Common myeloid progenitor, CD34-positive (primary cell): Measurements from ENCODE around the gene ST3GAL2.
"Not testable (repeated sequence)": the region's sequence is repeated elsewhere in the genome, so short reads cannot be mapped to it uniquely, and the experiment has no call there.

ENCODE experiments used
- CTCF ChIA-PET: fragments of 350-600 bp; sonication (Branson Sonifier 250); formaldehyde crosslinking; loops from one replicate; lab custom pipeline; 2021; ENCODE audit warnings: antibody characterized with exemption; lab: Charles Lee
- POLR2A ChIA-PET: fragments of 350-600 bp; sonication (Branson Sonifier 250); formaldehyde crosslinking; loops from one replicate; lab custom pipeline; 2021; ENCODE audit warnings: antibody characterized with exemption; lab: Charles Lee
- DNase-seq, 3 donors: peaks; one replicate each; pipeline versions ENCODE4 v3.0.0 to v3.0.0-alpha.2; 2013
- H3K27ac ChIP-seq, 2 experiments: 1 replicate in 1 of 2; 2 replicates in 1 of 2; pipeline ENCODE4 v1.7.0; 2013; ENCODE audit warnings: inconsistent platforms in 2 of 2, low read length in 2 of 2, mild to moderate bottlenecking in 2 of 2, low read depth in 1 of 2, moderate library complexity in 1 of 2; ENCODE audit not compliant: severe bottlenecking in 2 of 2, insufficient read depth in 1 of 2, poor library complexity in 1 of 2
- H3K27me3 ChIP-seq, 5 experiments: replicated peaks in 2 of 5; 1 replicate in 3 of 5; 2 replicates in 2 of 5; pipeline versions ENCODE4 v1.6.1 to v1.7.0; 2013; ENCODE audit warnings: low read length in 4 of 5, mild to moderate bottlenecking in 2 of 5, moderate library complexity in 2 of 5, inconsistent platforms in 1 of 5; ENCODE audit not compliant: insufficient read depth in 5 of 5, control insufficient read depth in 4 of 5
- H3K36me3 ChIP-seq, 4 experiments: 1 replicate in 2 of 4; 2 replicates in 2 of 4; pipeline versions ENCODE4 v1.6.1 to v1.7.0; 2013; ENCODE audit warnings: low read length in 3 of 4, control low read depth in 1 of 4, mild to moderate bottlenecking in 1 of 4; ENCODE audit not compliant: control insufficient read depth in 4 of 4, insufficient read depth in 4 of 4
- H3K4me1 ChIP-seq, 4 experiments: 1 replicate in 3 of 4; 2 replicates in 1 of 4; pipeline versions ENCODE4 v1.6.1 to v1.7.1; 2013; ENCODE audit warnings: low read length in 3 of 4, mild to moderate bottlenecking in 3 of 4, control low read depth in 1 of 4, inconsistent platforms in 1 of 4, moderate library complexity in 1 of 4; ENCODE audit not compliant: control insufficient read depth in 4 of 4, insufficient read depth in 4 of 4; ENCODE audit errors: control extremely low read depth in 1 of 4
- H3K4me3 ChIP-seq, 7 experiments: 1 replicate in 4 of 7; 2 replicates in 3 of 7; pipeline versions ENCODE4 v1.5.1 to v1.7.0; 2013; ENCODE audit warnings: mild to moderate bottlenecking in 7 of 7, low read length in 6 of 7, moderate library complexity in 6 of 7, inconsistent platforms in 2 of 7, low read depth in 2 of 7, control low read depth in 1 of 7; ENCODE audit not compliant: insufficient read depth in 4 of 7, control insufficient read depth in 1 of 7; ENCODE audit errors: extremely low read depth in 1 of 7
- H3K9me3 ChIP-seq, 5 experiments: 1 replicate in 4 of 5; 2 replicates in 1 of 5; pipeline versions ENCODE4 v1.6.1 to v1.7.1; 2013; ENCODE audit warnings: low read length in 4 of 5, mild to moderate bottlenecking in 2 of 5, inconsistent platforms in 1 of 5, low read depth in 1 of 5, moderate library complexity in 1 of 5; ENCODE audit not compliant: control insufficient read depth in 4 of 5, insufficient read depth in 2 of 5; ENCODE audit errors: control extremely low read depth in 1 of 5
- WGBS: methylation state at CpG from one replicate; pipeline ENCODE4 v1.1.5; 2013; ENCODE audit not compliant: insufficient coverage; 5-methylcytosine and 5-hydroxymethylcytosine counted together

Gene ST3GAL2

GRCh38 chr16:70375636-70376611 is 63.0 kb downstream of the ST3GAL2 start:
- no peak overlapping the region for H3K27ac ChIP-seq
- peaks cover 8 to 44% (median 32%) of the 10 kb centered on the region in 4 experiments for H3K36me3 ChIP-seq
- POLR2A ChIA-PET = no interaction called here

GRCh38 chr16:70374213-70374612 is 64.7 kb downstream of the ST3GAL2 start:
- ChIA-PET POLR2A (no interaction called here), CTCF (interaction anchor here (0.6 to 1.1 kb wide), 2 partner anchors 95 to 193 kb away, joined by 3 read pairs; no protein-coding TSS in a partner anchor)
- H3K9me3 ChIP-seq = no peaks in the 10 kb centered on the region
- peaks cover 8 to 54% (median 39%) of the 10 kb centered on the region in 4 experiments for H3K36me3 ChIP-seq
- no peak overlapping the region for H3K27ac ChIP-seq
- H3K27me3 ChIP-seq = no peaks in the 10 kb centered on the region
- 94% methylated on average over 4 of the region's 8 CpGs for WGBS
- no peak overlapping the region for H3K4me3 ChIP-seq
- H3K4me1 ChIP-seq = peaks cover 2 to 4% (median 3%) of the 10 kb centered on the region in 4 experiments
- DNase-seq = no peak

More at GRCh38 chr16:70375636-70376611, 63.0 kb downstream of the ST3GAL2 start:
- Histone ChIP-seq H3K9me3 (no peaks in the 10 kb centered on the region), H3K4me3 (no peak overlapping the region), H3K27me3 (no peaks in the 10 kb centered on the region), H3K4me1 (peaks cover 7 to 20% (median 18%) of the 10 kb centered on the region in 4 experiments)
- CTCF ChIA-PET = interaction anchor here (0.7 to 6.1 kb wide), 4 partner anchors 17 to 283 kb away, joined by 3 to 42 read pairs (median 4); partner anchors contain the start of gene FCSK
- DNase-seq = no peak
- 93% methylated on average over 13 of the region's 16 CpGs for WGBS

- ChIA-PET POLR2A (no interaction called here), CTCF (interaction anchor here (0.8 to 1.9 kb wide), 8 partner anchors 8 to 280 kb away, joined by 3 to 4 read pairs (median 3); no protein-coding TSS in a partner anchor)
- no peaks in the 10 kb centered on the region for H3K27me3 ChIP-seq
- H3K4me3 ChIP-seq = no peak overlapping the region
- no peaks in the 10 kb centered on the region for H3K9me3 ChIP-seq
- H3K4me1 ChIP-seq = no peaks in the 10 kb centered on the region
- WGBS = 80% methylated on average over 6 of the region's 22 CpGs
- no peak for DNase-seq
- H3K27ac ChIP-seq = no peak overlapping the region
- H3K36me3 ChIP-seq = peaks cover 10 to 58% (median 40%) of the 10 kb centered on the region in 4 experiments
These were observed 65.8 kb downstream of the ST3GAL2 start for GRCh38 chr16:70372921-70373728.

- H3K4me1 ChIP-seq = no peaks in the 10 kb centered on the region
- no peaks in the 10 kb centered on the region for H3K9me3 ChIP-seq
- H3K27me3 ChIP-seq = no peaks in the 10 kb centered on the region
- H3K36me3 ChIP-seq = peaks cover 8 to 64% (median 44%) of the 10 kb centered on the region in 4 experiments
- ChIA-PET CTCF (no interaction called here), POLR2A (no interaction called here)
- no peak overlapping the region for H3K27ac ChIP-seq
- H3K4me3 ChIP-seq = no peak overlapping the region
- no peak for DNase-seq
- WGBS = 86% methylated on average over 9 of the region's 10 CpGs
These were observed 68.0 kb downstream of the ST3GAL2 start for GRCh38 chr16:70370924-70371323.

- H3K27ac ChIP-seq, H3K9me3 ChIP-seq, H3K4me1 ChIP-seq, H3K27me3 ChIP-seq, POLR2A ChIA-PET, H3K4me3 ChIP-seq: not testable (repeated sequence)
- DNase-seq = peak in 2 of 3 donors; percentile 40
- peaks cover 8 to 67% (median 48%) of the 10 kb centered on the region in 4 experiments for H3K36me3 ChIP-seq
- 76% methylated on average over 9 of the region's 10 CpGs for WGBS
- CTCF ChIA-PET = interaction anchor here (0.6 to 2.3 kb wide), 10 partner anchors 9 to 284 kb away, joined by 3 to 13 read pairs (median 4); partner anchors contain the start of gene DDX19A
These were observed 68.8 kb downstream of the ST3GAL2 start for GRCh38 chr16:70370145-70370544.

- Histone ChIP-seq H3K4me3 (no peak overlapping the region), H3K27ac (no peak overlapping the region), H3K36me3 (peaks cover 21 to 79% (median 64%) of the 10 kb centered on the region in 4 experiments), H3K4me1 (no peaks in the 10 kb centered on the region), H3K9me3 (no peaks in the 10 kb centered on the region), H3K27me3 (no peaks in the 10 kb centered on the region)
- ChIA-PET POLR2A (no interaction called here), CTCF (interaction anchor here (2.1 kb wide), 1 partner anchor 289 kb away, joined by 7 read pairs; no protein-coding TSS in a partner anchor)
- WGBS = 100% methylated on average over 4 of the region's 5 CpGs
- DNase-seq = no peak
These were observed 74.5 kb downstream of the ST3GAL2 start for GRCh38 chr16:70364399-70364798.
